HG02610 (cell line): Measurements from ENCODE around the gene MDM1.

Source experiments
- ATAC-seq: cut with Tn5 transposase; IDR thresholded peaks from one replicate; pipeline ENCODE4 v1.9.1; 2021; ENCODE audit warnings: mild to moderate bottlenecking, moderate library complexity; ENCODE audit not compliant: unreplicated experiment

MDM1 gene, protein sequence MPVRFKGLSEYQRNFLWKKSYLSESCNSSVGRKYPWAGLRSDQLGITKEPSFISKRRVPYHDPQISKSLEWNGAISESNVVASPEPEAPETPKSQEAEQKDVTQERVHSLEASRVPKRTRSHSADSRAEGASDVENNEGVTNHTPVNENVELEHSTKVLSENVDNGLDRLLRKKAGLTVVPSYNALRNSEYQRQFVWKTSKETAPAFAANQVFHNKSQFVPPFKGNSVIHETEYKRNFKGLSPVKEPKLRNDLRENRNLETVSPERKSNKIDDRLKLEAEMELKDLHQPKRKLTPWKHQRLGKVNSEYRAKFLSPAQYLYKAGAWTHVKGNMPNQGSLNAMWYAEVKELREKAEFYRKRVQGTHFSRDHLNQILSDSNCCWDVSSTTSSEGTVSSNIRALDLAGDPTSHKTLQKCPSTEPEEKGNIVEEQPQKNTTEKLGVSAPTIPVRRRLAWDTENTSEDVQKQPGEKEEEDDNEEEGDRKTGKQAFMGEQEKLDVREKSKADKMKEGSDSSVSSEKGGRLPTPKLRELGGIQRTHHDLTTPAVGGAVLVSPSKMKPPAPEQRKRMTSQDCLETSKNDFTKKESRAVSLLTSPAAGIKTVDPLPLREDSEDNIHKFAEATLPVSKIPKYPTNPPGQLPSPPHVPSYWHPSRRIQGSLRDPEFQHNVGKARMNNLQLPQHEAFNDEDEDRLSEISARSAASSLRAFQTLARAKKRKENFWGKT

DNA sequence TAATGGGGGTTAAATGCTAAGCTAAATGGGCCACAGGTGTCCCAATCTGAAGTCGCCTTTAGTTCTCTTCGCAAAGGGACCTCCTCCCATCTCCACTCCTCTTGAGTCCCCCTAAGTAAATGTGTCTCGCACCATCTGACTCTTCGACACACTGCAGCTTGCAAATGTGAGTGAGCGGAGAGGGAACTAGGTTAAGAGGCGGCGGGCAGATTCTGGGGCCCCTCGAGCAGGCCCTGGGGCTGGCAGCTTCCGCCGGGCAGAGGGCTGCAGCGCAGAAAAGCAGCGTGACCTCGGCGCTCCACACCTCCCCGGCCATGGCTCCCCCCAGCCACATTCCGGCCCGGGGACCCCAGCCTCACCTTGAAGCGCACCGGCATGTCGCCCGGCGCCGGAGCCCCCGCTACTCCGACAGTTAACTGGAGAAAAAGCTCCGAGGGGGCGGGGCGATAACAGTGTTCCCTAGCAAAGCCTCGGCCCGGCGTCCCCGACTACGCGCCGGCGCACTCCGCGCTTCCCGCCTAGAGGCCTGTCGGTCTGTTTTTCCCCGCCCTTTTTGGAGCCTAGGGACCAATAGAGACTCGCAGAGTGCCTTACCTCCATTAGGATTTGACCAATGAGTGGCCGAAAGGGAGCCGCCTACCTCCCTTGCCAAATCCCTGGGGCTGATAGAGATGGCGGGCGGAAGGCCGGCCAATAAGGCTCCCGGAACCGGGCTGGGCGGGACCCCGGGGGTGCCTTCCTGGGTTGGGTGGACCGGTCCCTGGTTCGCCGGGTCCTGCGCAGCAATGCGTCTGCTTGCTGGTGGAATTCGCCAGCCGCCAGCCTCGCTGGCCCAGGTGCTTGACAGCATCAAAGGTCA lies at the start of gene MDM1:
TSS of gene MDM1 (minus strand) at position 494 of the 859 bp plus-strand sequence. CDS start at position 377, 117 bp downstream.
- ATAC-seq = peak; percentile 98

DNA sequence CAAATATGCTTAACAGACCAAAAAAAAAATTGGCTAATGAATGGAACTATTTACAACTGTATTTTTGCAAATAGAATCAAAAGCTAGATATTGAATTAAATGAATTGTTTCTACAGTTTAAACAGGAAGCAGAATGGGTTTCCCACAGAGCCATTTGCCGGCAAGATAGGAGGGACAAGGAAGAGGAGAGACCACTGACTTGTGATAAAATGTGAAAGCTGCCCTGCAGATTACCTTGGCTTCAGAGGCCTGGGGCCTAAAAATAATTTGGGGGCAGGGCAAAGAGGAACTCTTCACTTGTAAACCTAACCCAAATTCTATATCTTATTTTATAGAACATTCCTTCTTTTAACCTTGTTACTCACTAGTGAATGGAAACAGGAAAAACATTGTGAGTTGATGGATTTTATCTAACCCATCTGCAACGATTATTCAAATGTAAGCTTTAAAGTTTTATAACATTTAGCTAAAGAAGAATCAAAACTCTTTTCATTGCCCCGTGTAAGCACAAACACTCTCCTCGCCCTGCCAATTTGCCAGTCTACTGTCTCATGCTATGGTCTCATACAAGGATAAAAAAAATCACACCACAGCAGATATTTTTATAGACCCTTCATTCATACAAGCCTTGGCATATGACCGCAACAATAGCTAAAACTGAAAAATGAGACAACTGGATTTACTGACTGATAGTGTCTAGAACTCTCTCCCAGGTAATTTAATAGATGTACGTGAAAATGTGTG lies 49.5 kb upstream of the MDM1 start:
- ATAC-seq = no peak

DNA sequence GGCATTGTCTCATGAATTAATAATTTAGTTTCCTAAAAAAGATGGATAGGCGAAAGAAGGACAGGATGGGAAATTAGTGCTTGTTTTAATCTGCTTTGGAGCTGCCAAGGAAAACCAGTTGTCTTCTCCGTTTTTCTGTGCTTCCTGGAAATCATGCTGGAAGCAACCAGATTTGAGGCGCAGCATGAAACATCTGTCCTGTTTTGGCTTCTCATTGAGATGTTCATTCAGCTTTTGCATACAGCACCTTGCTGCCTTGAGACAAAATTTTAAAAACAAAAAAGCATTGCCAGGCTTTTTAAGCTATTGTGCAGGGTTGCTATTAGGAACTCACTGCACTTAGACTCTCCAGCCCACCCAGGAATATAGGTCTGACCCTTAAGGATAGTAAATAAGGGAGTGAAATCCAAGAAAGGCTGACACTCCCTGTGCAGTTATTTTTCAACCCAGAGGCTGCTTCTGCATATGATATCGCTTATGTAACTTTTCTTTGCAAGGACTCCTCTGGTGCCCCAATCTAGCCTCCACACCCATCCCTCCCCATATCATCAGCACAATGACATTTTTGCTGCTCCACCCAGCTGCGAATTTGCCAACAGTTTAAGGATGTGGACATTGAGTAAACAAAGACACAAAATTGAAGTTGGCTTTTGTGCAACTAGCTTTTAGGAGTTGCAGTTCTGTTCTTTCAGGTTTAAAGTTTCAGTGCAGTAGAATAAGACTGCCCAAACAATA lies 46.9 kb upstream of the MDM1 start:
- no peak for ATAC-seq

DNA sequence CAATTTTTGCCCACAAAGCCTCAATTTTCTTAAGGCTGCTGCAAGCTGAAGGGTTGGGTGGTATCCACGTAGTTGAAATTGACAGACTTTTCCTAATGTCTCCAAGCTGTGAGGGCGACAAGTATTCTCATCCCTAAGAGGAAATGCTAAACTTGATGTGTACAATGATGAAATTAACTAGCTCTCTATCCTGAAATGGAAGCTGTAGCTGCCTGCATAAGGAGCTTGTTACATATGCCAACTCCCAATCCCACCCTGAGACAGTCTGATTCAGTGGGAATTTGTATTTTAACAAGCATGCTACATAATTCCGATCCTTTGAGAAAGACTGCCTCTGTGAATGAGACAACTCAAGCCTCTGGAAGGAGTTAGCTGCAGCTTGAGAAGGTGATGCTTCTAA lies 45.7 kb upstream of the MDM1 start:
- no peak for ATAC-seq

DNA sequence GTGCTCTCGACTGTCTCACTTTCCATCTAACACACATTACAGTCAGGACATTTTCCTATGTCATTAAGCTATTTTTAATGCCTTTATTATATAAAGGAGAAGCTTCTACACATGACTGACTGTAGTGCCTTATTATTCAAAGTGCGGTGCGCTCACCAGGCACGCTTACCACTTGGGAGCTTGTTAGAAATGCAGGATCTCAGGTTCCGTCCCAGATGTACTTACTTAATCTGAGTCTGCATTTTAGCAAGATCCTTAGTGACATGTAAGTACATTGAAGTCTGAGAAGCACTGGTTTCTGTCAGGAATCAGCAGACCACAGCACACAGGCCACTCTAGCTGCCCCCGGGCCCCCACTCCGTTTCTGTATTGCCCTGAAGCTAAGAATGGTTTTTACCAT lies 44.7 kb upstream of the MDM1 start:
- ATAC-seq = no peak

DNA sequence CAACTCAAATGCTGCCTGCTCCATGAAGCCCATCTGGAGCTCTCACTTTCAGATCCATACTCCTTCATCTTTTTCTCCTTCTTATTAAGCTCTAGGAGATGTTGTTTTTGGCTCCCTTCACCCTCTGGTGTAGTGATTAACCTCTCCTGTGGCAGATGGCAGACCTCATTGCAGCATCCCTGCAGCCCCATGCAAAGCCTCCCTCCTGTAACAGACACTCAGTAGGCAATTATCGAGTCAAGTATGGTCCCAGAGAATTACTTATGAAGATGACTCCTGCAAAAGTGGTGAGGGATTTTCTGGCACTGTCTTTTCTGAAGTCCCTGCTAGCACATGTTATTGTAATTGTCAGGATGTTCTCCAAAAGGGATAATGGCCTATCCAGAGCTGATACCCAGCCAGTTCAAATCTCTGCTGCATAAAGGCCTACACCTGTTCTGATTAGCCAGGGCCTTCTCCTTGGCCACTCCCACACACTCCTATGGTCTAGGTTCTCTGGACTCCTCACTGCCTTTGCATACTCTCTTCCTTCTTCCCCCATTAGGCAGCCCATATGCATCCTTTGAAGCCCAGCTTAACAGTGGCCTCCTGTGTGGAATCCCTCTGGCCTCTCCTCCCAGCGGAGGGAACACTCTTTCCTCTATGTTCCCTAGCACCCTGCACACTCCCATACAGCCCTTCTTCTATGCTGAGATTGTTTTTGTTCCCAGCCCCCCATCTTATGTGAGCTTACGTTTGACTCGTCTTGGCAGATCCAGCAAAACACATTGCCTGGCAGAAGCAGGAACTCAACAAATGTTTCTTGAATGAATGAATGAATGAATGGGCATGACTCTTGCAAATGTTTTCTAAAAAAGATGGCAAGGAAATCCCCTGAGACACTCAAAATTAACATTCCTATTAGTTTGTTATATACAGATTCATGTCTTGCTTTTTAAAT lies 43.9 kb upstream of the MDM1 start:
- ATAC-seq = no peak

DNA sequence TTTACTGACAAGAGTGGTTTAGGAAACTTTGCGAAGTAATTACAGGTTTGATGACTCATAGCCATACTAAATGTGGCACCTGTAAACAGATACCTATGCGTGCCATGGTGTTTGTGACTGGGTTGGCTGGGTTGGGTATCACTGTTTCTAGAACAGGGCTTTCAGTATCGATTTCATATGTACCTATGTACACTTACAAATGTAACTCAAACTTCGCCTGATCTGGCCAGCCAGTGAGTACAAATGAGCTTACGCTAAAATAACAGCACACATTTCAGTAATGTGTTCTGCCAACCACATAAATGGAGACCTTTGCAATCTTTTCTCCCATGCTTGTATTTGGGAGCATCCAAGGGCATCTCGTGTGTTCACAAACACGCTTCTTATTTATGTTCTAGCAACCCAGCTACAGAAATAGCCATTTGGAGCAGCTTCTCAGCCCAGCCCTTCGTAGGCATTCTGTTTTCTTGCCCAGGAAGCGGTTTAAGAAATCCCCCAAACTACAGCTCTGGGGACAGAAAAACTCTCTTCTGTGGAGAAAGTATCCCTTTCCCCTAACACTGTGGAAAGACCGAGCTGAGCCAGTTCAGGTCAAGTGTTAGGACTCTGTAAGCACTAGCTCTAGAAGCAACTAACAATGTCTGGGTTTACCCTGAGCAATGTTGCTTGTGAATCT lies 42.3 kb upstream of the MDM1 start:
- ATAC-seq = peak; percentile 86

DNA sequence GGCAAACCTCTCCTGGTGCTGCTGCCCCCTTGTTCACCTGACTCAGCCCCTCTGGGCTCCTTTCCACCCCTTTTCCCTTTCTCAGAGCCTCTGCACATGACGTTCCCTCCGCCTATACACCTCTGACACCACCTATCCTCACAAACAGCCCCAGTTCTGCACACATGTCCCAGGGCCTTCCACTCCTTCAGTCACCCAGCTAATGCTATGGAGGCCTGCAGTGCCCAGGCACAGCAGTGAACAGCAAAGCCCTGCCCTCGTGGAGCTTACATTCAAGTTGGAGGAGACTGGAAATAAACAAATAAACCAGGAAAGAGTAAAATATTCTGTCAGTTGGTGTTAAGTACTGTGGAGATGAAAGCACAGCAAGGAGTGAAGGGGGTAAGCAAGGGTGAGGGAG lies 38.5 kb upstream of the MDM1 start:
- ATAC-seq = no peak

DNA sequence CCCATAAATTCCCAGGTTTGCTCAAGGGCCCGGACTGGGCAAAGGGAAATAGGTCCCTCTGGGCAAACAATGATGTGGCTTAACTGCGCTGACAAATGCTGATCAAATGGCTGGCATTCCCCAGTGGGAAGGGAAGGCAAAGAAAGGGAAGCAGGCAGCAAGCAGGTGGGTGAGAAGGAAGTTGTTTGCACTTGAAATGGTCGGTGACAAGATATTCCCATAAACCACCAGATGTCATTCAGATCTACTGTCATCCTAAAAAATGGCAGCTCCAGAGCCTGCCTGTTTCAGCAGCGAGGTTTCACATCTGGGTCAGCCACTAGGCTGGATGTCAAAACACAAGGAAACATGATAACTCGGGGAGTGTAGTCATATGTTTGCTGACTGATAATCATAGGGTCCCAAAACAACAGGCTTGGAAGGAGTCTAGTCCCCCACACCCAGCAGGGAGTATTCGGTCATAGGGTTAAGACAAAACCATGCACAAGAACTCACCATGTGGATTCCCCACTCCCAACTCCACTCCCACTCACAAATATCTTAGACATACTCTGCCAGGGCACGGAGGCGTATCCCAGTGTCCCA lies 37.9 kb upstream of the MDM1 start:
- no peak for ATAC-seq

DNA sequence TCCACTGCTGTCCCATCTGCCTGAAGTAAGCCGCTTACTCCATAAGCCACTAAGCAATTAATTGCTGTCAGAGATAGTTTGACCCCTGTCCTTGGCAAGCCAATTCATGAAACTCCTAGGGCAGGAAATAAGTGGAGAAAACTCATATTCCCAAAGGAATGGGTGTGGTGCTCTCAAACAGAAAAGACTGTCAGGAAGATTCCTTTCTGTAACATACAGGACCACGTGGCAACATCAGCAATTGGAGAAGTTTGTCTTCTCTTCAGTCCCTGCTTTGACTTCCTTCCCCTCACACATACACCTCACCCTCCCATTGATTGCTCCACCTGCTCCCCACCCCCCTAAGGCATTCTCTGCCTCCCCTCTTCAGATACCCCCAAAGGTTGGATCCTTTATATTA lies 36.2 kb upstream of the MDM1 start:
- no peak for ATAC-seq

DNA sequence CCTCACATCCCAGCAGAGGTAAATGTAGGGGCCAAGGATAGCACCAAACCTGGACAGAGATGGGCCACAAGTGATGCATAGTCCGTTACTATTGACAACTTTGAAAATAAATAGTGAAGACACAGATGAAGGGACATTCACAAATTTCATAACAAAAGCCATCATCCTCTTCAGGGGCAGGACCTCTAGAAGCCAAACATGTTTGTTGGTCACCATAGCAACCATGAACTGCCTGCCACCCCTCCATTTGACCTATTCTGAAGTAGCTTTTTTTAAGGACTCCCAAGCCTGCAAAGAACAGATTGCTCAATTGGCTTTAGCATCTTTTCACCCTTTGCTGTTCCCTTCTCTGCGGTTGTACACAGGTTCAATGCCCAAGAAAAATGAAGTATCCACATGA lies 35.7 kb upstream of the MDM1 start:
- ATAC-seq = no peak

DNA sequence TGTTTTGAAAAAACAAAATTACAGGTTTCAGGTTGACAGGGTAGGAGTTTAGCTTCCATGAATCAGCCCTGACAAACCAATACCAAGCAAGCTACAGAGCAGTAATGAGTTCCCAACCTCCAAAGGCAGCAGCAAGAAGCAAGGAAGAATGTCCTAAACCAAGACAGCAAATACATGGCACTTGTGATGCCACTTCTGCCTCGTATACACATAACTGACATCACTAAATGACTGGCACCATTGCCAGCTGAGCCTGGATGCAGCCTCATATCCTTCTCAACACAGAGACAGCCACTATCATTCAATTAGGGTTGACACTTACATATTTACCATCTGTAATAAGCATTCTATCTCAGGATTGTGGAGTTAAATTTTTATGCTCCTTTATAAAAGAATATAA lies 35.0 kb upstream of the MDM1 start:
- no peak for ATAC-seq

DNA sequence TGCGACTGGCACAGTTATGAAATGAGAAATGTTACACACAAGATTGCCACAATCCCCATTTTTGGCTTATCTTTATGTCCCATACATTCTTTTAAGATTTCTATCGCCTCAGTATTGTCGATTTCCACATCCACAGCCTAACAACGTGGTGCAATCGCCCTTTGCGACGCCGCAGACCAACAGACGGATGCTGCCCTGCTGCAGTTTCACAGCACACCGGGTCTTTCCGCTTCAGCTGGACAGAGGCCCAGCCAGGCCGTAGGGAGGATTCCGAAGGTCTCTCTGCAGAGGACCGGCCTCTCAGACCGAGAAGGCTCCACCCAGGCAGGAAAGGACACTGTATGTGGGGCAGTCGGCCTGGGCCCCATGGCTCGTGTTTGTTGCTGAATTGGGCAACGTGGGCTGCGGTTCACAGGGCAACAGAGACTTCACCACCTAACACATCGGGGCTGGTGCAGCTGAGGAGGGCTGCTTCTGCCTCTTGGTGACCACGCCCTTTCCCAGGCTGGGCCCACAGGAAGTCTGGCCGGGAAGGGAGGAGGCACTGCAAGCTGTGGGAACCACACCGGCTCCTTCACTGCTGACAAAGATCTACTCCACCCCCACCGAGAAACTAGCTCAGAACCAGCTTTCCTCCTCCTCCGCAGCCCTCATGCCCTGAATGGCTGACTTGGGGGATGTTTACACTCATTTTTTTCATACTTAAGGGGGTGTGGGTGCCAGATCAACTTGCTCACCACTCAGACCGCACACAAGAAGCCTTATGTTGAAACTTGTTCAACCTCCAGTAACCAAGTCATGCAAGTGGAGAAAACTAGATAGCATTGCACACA lies 32.9 kb upstream of the MDM1 start:
- ATAC-seq = peak; percentile 89

DNA sequence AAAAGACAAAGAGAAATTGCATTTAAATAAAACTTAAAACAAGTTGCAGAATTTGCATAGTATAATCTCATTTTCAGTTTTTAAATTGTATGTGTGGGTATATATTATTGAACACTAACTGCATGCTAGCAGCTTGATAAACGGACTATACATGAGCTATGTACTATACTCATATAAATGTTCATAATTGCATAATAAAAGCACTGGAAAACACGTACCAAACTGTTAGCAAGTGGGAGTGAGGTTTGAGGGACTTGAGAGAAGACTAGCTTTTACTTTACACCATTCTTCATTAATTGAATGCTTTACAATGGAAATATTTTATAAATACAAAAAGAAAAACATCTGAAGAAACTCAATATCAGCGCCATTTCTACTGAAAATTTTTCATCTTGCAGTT lies 32.2 kb upstream of the MDM1 start:
- ATAC-seq = no peak

DNA sequence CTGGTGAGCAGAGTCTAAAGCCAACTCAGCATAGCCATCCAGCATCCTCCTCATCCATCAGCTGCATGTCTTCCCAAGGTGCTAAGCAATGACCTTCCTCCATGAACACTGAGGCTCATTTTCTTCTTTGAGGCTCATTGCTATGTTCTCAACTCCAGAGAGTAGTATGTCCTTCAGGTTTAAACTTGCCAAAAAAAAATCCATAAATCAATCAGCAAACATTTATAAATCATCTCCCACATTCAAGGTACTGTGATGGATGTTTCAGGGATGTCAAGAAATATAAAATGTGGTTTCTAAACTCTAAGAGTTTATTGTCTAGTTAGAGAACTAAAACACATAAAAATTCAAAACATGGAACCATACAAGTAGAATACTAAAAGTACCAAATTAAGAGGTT lies 29.8 kb upstream of the MDM1 start:
- no peak for ATAC-seq

DNA sequence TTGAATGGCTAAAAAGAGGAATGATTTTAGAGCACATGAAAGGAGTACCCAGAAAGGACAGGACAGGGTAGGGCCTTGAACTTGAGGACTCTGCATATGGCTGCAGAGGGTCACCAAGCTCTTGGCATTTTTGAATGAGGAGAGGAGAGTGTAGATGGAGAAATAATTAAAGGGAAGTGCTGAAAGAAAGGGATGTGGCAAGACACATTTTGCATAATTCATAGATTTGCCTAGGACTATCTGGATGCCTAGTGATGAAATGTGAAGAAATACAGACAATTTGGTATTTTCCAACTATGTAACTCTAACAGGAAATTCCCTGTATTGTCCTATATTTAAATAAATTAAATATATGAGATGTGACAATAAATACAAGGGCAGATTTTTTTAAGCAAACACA lies 27.5 kb upstream of the MDM1 start:
- no peak for ATAC-seq
